ENCODE measurements around the gene RAB7A.

RAB7A gene

GRCh38 chr3:128803307-128803706, 77.3 kb downstream of the RAB7A start:
- Mint-ChIP-seq H3K4me3 (peak overlapping the region; percentile 80), H3K27me3 (ENCODE audit: low read depth) (no peaks in the 10 kb centered on the region), H3K4me1 (ENCODE audit: low read depth) (peaks cover 77% of the 10 kb centered on the region), H3K36me3 (ENCODE audit: low read depth) (peaks cover 53% of the 10 kb centered on the region), H3K9me3 (no peaks in the 10 kb centered on the region), H3K27ac (peak overlapping the region; percentile 98)

GRCh38 chr3:128804017-128804810, 78.2 kb downstream of the RAB7A start:
- Mint-ChIP-seq H3K9me3 (no peaks in the 10 kb centered on the region), H3K27ac (peak overlapping the region; percentile 98), H3K4me3 (peak overlapping the region; percentile 80), H3K27me3 (ENCODE audit: low read depth) (no peaks in the 10 kb centered on the region), H3K36me3 (ENCODE audit: low read depth) (peaks cover 51% of the 10 kb centered on the region), H3K4me1 (ENCODE audit: low read depth) (peaks cover 77% of the 10 kb centered on the region)

GRCh38 chr3:128804811-128805155, 78.8 kb downstream of the RAB7A start:
- peak overlapping the region; percentile 98 for H3K27ac Mint-ChIP-seq
- peaks cover 72% of the 10 kb centered on the region for H3K4me1 Mint-ChIP-seq (ENCODE audit: low read depth)
- peaks cover 51% of the 10 kb centered on the region for H3K36me3 Mint-ChIP-seq (ENCODE audit: low read depth)
- peak overlapping the region; percentile 80 for H3K4me3 Mint-ChIP-seq
- no peaks in the 10 kb centered on the region for H3K27me3 Mint-ChIP-seq (ENCODE audit: low read depth)
- no peaks in the 10 kb centered on the region for H3K9me3 Mint-ChIP-seq

GRCh38 chr3:128805772-128806171, 79.8 kb downstream of the RAB7A start:
- Mint-ChIP-seq H3K4me3 (no peak overlapping the region), H3K27ac (peak overlapping the region; percentile 98), H3K27me3 (ENCODE audit: low read depth) (no peaks in the 10 kb centered on the region), H3K36me3 (ENCODE audit: low read depth) (peaks cover 46% of the 10 kb centered on the region), H3K9me3 (no peaks in the 10 kb centered on the region), H3K4me1 (ENCODE audit: low read depth) (peaks cover 63% of the 10 kb centered on the region)

- Mint-ChIP-seq H3K4me3 (no peak overlapping the region), H3K36me3 (ENCODE audit: low read depth) (peaks cover 43% of the 10 kb centered on the region), H3K27me3 (ENCODE audit: low read depth) (no peaks in the 10 kb centered on the region), H3K4me1 (ENCODE audit: low read depth) (peaks cover 54% of the 10 kb centered on the region), H3K9me3 (no peaks in the 10 kb centered on the region), H3K27ac (peak overlapping the region; percentile 21)
Observed at GRCh38 chr3:128806588-128806987, 80.6 kb downstream of the RAB7A start.

GRCh38 chr3:128807186-128807830, 81.3 kb downstream of the RAB7A start:
- H3K4me3 Mint-ChIP-seq, result no peak overlapping the region
- H3K27ac Mint-ChIP-seq, result peak overlapping the region; percentile 21
- peaks cover 39% of the 10 kb centered on the region for H3K36me3 Mint-ChIP-seq (ENCODE audit: low read depth)
- H3K27me3 Mint-ChIP-seq (ENCODE audit: low read depth), result no peaks in the 10 kb centered on the region
- no peaks in the 10 kb centered on the region for H3K9me3 Mint-ChIP-seq
- H3K4me1 Mint-ChIP-seq (ENCODE audit: low read depth), result peaks cover 48% of the 10 kb centered on the region

- Mint-ChIP-seq H3K4me3 (no peak overlapping the region), H3K9me3 (no peaks in the 10 kb centered on the region), H3K36me3 (ENCODE audit: low read depth) (peaks cover 43% of the 10 kb centered on the region), H3K27me3 (ENCODE audit: low read depth) (no peaks in the 10 kb centered on the region), H3K27ac (no peak overlapping the region), H3K4me1 (ENCODE audit: low read depth) (peaks cover 41% of the 10 kb centered on the region)
Observed at GRCh38 chr3:128808672-128809071, 82.7 kb downstream of the RAB7A start.

- Mint-ChIP-seq H3K27me3 (ENCODE audit: low read depth) (no peaks in the 10 kb centered on the region), H3K4me3 (no peak overlapping the region), H3K4me1 (ENCODE audit: low read depth) (peaks cover 12% of the 10 kb centered on the region), H3K36me3 (ENCODE audit: low read depth) (peaks cover 36% of the 10 kb centered on the region), H3K27ac (peak overlapping the region; percentile 9), H3K9me3 (no peaks in the 10 kb centered on the region)
Observed at GRCh38 chr3:128813097-128813496, 87.1 kb downstream of the RAB7A start.

GRCh38 chr3:128814060-128814459, 88.1 kb downstream of the RAB7A start:
- H3K27me3 Mint-ChIP-seq (ENCODE audit: low read depth), result no peaks in the 10 kb centered on the region
- no peak overlapping the region for H3K4me3 Mint-ChIP-seq
- no peaks in the 10 kb centered on the region for H3K9me3 Mint-ChIP-seq
- peaks cover 41% of the 10 kb centered on the region for H3K36me3 Mint-ChIP-seq (ENCODE audit: low read depth)
- H3K27ac Mint-ChIP-seq, result no peak overlapping the region
- peaks cover 9% of the 10 kb centered on the region for H3K4me1 Mint-ChIP-seq (ENCODE audit: low read depth)

- no peaks in the 10 kb centered on the region for H3K9me3 Mint-ChIP-seq
- peaks cover 7% of the 10 kb centered on the region for H3K4me1 Mint-ChIP-seq (ENCODE audit: low read depth)
- peaks cover 37% of the 10 kb centered on the region for H3K36me3 Mint-ChIP-seq (ENCODE audit: low read depth)
- H3K4me3 Mint-ChIP-seq, result no peak overlapping the region
- H3K27me3 Mint-ChIP-seq (ENCODE audit: low read depth), result no peaks in the 10 kb centered on the region
- no peak overlapping the region for H3K27ac Mint-ChIP-seq
Observed at GRCh38 chr3:128814519-128815317, 88.7 kb downstream of the RAB7A start.

GRCh38 chr3:128815318-128816064, 89.5 kb downstream of the RAB7A start:
- Mint-ChIP-seq H3K27me3 (ENCODE audit: low read depth) (no peaks in the 10 kb centered on the region), H3K4me3 (no peak overlapping the region), H3K36me3 (ENCODE audit: low read depth) (peaks cover 35% of the 10 kb centered on the region), H3K4me1 (ENCODE audit: low read depth) (peaks cover 7% of the 10 kb centered on the region), H3K27ac (no peak overlapping the region), H3K9me3 (no peaks in the 10 kb centered on the region)

- Mint-ChIP-seq H3K27ac (no peak overlapping the region), H3K4me3 (no peak overlapping the region), H3K9me3 (no peaks in the 10 kb centered on the region), H3K36me3 (ENCODE audit: low read depth) (peaks cover 36% of the 10 kb centered on the region), H3K4me1 (ENCODE audit: low read depth) (peaks cover 7% of the 10 kb centered on the region), H3K27me3 (ENCODE audit: low read depth) (no peaks in the 10 kb centered on the region)
Observed at GRCh38 chr3:128818186-128818787, 92.3 kb downstream of the RAB7A start.

GRCh38 chr3:128820252-128820839, 94.4 kb downstream of the RAB7A start:
- no peak overlapping the region for H3K4me3 Mint-ChIP-seq
- no peaks in the 10 kb centered on the region for H3K9me3 Mint-ChIP-seq
- peaks cover 29% of the 10 kb centered on the region for H3K36me3 Mint-ChIP-seq (ENCODE audit: low read depth)
- H3K27me3 Mint-ChIP-seq (ENCODE audit: low read depth), result no peaks in the 10 kb centered on the region
- H3K27ac Mint-ChIP-seq, result no peak overlapping the region
- peaks cover 4% of the 10 kb centered on the region for H3K4me1 Mint-ChIP-seq (ENCODE audit: low read depth)

Data from T-helper 1 cell treated with Interleukin-12 subunit alpha and Interleukin-12 subunit beta and Interleukin-4 antibody, amounts not matched to agents 30 μg/mL and 1 μg/mL, for 36 hours (primary cell).